ENCODE measurements around the gene KIF25.

The KIF25 gene

GRCh38 chr6:168021581-168021980 lies 24.1 kb downstream of the KIF25 start:
- no peak for DNase-seq (ENCODE audit: low read depth)
- H3K4me3 ChIP-seq (ENCODE audit: low read depth, low read length) = no peak overlapping the region
- TF ChIP-seq, protein P1, sequence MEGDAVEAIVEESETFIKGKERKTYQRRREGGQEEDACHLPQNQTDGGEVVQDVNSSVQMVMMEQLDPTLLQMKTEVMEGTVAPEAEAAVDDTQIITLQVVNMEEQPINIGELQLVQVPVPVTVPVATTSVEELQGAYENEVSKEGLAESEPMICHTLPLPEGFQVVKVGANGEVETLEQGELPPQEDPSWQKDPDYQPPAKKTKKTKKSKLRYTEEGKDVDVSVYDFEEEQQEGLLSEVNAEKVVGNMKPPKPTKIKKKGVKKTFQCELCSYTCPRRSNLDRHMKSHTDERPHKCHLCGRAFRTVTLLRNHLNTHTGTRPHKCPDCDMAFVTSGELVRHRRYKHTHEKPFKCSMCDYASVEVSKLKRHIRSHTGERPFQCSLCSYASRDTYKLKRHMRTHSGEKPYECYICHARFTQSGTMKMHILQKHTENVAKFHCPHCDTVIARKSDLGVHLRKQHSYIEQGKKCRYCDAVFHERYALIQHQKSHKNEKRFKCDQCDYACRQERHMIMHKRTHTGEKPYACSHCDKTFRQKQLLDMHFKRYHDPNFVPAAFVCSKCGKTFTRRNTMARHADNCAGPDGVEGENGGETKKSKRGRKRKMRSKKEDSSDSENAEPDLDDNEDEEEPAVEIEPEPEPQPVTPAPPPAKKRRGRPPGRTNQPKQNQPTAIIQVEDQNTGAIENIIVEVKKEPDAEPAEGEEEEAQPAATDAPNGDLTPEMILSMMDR (IDR thresholded peaks at IDR 0.05; ENCODE audit: insufficient read depth, low read depth, low read length, missing control alignments) = no peak

DNA sequence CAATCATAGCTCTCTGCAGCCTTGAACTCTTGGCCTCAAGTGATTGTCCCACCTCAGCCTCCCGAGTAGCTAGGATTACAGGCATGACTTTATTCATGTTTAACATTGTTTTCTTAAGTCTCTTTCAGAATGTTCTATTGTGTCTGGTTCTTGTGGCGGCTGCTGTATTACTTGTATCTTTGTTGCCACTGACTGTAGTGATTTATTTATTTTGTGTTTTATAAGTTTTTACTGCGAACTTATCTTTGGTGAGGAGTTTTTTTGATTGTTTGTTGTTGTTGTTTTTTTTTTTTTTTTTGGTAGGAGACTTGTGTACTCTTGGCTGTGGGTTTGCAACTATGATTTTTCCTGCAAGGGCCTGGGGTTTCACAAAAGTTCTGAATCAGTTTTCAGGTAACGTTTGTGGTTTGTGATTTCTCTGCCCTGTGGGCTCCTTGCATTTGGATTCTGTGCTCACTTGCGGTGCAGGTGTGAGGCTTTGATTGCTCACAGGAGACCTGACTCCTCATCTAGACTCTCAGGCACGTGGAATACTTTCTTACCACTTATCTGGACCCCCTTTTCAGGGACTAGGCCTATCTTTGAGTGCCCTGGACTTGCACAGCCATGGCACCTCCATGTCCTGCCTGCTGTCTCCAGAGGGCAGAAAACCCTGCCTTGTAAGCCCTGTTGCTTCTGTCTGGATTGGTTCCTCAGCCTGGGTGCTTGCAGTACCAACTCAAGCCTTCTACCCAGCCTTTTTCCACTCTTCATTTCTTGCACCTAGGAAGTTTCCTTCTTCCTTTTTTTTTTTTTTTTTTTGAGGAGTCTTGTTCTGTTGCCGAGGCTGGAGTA lies 25.2 kb downstream of the KIF25 start:
- TF ChIP-seq, protein P1 (IDR thresholded peaks at IDR 0.05; ENCODE audit: insufficient read depth, low read depth, low read length, missing control alignments) = no peak
- H3K4me3 ChIP-seq (ENCODE audit: low read depth, low read length) = no peak overlapping the region
- no peak for DNase-seq (ENCODE audit: low read depth)

- DNase-seq (ENCODE audit: low read depth) = no peak
- TF ChIP-seq, protein P1 (IDR thresholded peaks at IDR 0.05; ENCODE audit: insufficient read depth, low read depth, low read length, missing control alignments) = no peak
- no peak overlapping the region for H3K4me3 ChIP-seq (ENCODE audit: low read depth, low read length)
Measured at GRCh38 chr6:168024951-168025510, 27.6 kb downstream of the KIF25 start.

- TF ChIP-seq, protein P1 (IDR thresholded peaks at IDR 0.05; ENCODE audit: insufficient read depth, low read depth, low read length, missing control alignments) = no peak
- DNase-seq (ENCODE audit: low read depth) = no peak
- H3K4me3 ChIP-seq (ENCODE audit: low read depth, low read length) = no peak overlapping the region
Measured at GRCh38 chr6:168025831-168026710, 28.6 kb downstream of the KIF25 start.

DNA sequence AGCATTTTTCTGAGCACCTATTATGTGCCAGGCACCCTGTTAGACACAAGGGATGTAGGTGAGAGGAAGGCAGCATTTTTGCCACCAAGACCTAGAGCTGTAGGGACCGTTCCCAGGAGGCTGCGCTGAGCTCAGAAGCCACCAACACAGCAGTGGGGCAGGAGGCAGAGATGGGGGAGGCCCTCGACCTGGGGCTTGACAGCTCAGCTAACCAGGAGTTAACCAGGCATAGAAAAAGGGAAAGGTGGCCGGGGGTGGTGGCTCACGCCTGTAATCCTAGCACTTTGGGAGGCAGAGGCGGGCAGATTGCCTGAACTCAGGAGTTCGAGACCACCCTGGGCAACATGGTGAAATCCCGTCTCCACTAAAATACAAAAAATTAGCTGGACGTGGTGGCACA lies 29.5 kb downstream of the KIF25 start:
- H3K4me3 ChIP-seq (ENCODE audit: low read depth, low read length) = no peak overlapping the region
- TF ChIP-seq, protein P1 (IDR thresholded peaks at IDR 0.05; ENCODE audit: insufficient read depth, low read depth, low read length, missing control alignments) = no peak
- DNase-seq (ENCODE audit: low read depth) = no peak

GRCh38 chr6:168027521-168027920 lies 30.1 kb downstream of the KIF25 start:
- TF ChIP-seq, protein P1 (IDR thresholded peaks at IDR 0.05; ENCODE audit: insufficient read depth, low read depth, low read length, missing control alignments) = no peak
- no peak overlapping the region for H3K4me3 ChIP-seq (ENCODE audit: low read depth, low read length)
- DNase-seq (ENCODE audit: low read depth) = no peak

Measured in GM12865 (cell line).